ENCODE results near the gene EIF3K.
A peak's percentile ranks its signal among the peaks of the same experiment; 100 is the strongest.

Gene EIF3K

DNA sequence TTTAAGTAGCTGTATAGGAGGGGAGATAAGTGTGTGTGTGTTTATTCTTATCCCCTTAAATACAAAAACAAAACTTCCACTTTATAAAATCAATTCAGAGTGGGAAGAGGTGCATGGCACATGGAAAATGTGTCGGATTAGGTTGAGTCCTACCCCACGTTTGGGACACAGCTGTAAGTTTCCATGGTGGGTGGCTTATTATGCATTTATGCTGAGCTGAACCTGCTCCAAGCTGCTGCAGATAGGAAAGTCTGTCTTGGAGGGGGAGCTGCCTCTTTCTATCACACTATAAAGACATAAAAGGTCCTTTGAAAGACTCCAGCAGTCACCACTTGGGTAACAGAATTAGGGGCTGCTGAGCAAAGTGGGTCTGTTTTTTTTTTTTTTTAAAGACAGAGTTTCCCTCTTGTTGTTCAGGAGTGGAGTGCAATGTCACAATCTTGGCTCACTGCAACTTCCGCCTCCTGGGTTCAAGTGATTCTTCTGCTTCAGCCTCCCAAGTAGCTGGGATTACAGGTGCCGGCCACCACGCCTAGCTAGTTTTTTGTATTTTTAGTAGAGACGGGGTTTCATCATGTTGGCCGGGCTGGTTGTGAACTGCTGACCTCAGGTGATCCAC is 43.7 kb downstream of the EIF3K start:
- Mint-ChIP-seq H3K36me3 (ENCODE audit: low read depth) (peaks cover 41% of the 10 kb centered on the region), H3K27me3 (no peaks in the 10 kb centered on the region), H3K4me1 (ENCODE audit: low read depth) (peaks cover 79% of the 10 kb centered on the region), H3K4me3 (no peak overlapping the region), H3K27ac (peak overlapping the region; percentile 59), H3K9me3 (no peaks in the 10 kb centered on the region)
- intact Hi-C loops (cut with micrococcal nuclease): no loop called here

DNA sequence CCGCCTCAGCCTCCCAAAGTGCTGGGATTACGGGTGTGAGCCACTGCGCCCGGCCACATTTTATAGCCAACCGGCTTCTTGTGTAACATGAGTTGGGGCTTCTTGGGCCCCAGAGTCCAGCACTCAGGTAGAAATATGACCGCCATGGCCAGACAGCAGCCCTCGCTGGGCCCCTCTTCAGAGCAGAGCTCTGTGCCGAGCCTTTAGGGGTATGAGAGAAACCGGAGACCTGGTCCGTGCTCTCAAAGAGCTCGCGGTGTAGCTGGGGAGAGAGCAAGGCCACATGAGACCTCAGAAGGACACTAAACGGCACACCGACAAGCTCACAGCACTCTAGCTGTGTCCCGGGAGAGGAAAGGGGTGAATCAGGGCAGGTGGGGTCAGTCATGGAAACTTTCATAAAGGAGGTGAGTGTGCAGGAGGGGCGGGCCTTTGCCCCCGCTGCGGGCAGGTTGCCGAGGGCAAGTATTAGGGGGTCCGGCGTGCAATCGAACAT is 44.2 kb downstream of the EIF3K start:
- H3K36me3 Mint-ChIP-seq (ENCODE audit: low read depth): peaks cover 37% of the 10 kb centered on the region
- intact Hi-C loops (cut with micrococcal nuclease): no loop called here
- H3K9me3 Mint-ChIP-seq: no peaks in the 10 kb centered on the region
- H3K4me3 Mint-ChIP-seq: no peak overlapping the region
- H3K27me3 Mint-ChIP-seq: no peaks in the 10 kb centered on the region
- peak overlapping the region; percentile 59 for H3K27ac Mint-ChIP-seq
- H3K4me1 Mint-ChIP-seq (ENCODE audit: low read depth): peaks cover 79% of the 10 kb centered on the region

DNA sequence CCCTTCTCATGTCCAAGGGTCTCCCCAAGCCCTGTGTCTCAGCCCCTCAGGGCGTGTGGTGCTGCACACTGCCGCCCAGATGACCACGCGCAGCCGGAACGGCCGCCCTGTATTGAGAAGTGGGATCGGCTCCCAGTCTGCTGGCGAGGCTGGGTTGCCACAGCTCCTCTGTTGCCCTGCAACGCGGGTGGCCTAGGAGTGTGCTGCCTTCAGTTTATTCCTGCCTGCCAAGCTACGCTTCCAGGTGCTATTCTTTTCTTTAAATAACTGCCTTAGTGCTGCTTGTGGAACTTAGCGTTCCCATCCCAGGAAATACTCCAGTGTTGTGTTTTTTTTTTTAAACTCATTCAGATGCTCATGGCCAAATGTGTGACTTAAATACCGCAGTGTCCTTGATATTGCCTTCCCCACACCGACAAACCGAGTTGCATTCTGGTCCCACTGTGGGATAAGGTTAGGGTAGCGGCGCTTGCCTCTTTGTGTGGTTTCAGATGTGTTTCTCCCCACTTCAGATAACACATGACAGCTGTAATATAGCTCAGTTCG is 45.0 kb downstream of the EIF3K start:
- intact Hi-C loops (cut with micrococcal nuclease): no loop called here
- Mint-ChIP-seq H3K27me3 (no peaks in the 10 kb centered on the region), H3K4me3 (no peak overlapping the region), H3K9me3 (no peaks in the 10 kb centered on the region), H3K36me3 (ENCODE audit: low read depth) (peaks cover 41% of the 10 kb centered on the region), H3K27ac (peak overlapping the region; percentile 45), H3K4me1 (ENCODE audit: low read depth) (peaks cover 84% of the 10 kb centered on the region)

DNA sequence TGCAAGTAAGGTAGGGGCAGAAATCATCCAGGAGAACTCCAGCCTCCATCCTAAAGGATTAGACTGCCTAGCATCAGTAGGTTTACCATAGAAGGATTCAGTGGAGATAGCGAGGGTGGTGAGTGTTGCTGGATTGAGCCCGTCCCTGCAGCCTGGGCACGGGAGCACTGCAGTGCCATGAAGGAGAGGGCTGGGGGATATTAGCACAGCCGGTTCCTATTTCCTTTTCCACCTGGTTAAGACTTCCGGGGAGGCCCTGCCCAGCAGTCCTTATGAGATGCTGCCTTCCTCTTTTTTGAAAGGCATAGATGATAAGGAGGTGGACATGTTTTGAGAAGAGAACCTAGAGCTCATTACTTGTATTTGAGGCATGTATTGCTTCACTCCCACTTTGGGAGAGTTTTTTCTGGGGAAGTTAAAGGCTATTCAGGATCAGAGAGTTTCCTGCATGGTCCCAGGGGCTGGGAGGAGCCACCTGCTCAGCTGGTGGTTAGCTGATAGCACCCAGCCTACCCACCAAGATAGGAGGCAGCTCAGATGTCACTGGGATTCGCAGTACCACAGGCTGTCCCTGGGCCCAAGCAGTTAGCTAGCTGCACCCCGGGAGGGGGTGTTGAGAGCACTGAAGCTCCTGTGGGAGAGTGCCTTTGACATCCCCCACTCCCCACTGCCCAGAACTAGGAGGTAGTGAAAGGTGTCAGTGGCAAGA is 45.7 kb downstream of the EIF3K start:
- no peaks in the 10 kb centered on the region for H3K27me3 Mint-ChIP-seq
- no peak overlapping the region for H3K4me3 Mint-ChIP-seq
- H3K36me3 Mint-ChIP-seq (ENCODE audit: low read depth): peaks cover 45% of the 10 kb centered on the region
- intact Hi-C loops (cut with micrococcal nuclease): no loop called here
- peak overlapping the region; percentile 45 for H3K27ac Mint-ChIP-seq
- H3K9me3 Mint-ChIP-seq: no peaks in the 10 kb centered on the region
- H3K4me1 Mint-ChIP-seq (ENCODE audit: low read depth): peaks cover 90% of the 10 kb centered on the region

DNA sequence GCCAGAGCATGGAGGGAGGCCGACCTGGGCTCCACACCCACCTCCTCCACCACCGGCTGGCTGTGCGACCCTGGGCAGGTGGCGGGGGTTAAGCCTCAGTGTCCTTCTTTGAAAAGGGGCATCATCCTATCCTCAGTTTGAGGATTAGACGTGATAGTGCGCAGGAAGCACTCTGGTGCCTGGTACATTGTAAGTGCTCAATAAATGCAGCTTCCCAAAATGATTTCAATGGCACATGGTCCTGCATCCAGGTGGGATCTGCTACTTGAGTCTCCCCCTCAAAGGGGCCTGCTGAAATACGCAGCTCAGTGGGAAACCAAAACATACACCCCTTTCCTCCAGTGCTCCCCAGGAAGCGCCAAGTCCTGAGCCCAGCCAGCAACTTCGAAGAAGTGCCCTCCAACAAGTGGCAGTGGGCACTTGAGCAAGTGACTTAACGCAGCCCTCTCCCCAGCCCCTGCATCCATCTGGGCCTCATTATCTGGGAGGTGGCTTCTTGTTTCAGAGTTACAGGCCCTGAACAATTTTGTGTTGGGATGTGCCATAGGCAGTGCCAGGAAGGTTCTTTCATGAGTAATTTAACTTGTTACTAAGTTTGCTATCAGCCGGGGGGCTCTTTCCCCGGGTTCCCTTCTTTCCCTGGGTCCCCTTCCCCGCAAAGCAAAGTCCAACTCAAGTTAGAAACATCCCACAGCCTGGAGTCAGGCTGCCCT is 46.4 kb downstream of the EIF3K start:
- Mint-ChIP-seq H3K36me3 (ENCODE audit: low read depth) (peaks cover 47% of the 10 kb centered on the region), H3K9me3 (no peaks in the 10 kb centered on the region), H3K4me3 (no peak overlapping the region), H3K27me3 (no peaks in the 10 kb centered on the region), H3K4me1 (ENCODE audit: low read depth) (peaks cover 97% of the 10 kb centered on the region), H3K27ac (peak overlapping the region; percentile 84)
- intact Hi-C loops (cut with micrococcal nuclease): no loop called here

DNA sequence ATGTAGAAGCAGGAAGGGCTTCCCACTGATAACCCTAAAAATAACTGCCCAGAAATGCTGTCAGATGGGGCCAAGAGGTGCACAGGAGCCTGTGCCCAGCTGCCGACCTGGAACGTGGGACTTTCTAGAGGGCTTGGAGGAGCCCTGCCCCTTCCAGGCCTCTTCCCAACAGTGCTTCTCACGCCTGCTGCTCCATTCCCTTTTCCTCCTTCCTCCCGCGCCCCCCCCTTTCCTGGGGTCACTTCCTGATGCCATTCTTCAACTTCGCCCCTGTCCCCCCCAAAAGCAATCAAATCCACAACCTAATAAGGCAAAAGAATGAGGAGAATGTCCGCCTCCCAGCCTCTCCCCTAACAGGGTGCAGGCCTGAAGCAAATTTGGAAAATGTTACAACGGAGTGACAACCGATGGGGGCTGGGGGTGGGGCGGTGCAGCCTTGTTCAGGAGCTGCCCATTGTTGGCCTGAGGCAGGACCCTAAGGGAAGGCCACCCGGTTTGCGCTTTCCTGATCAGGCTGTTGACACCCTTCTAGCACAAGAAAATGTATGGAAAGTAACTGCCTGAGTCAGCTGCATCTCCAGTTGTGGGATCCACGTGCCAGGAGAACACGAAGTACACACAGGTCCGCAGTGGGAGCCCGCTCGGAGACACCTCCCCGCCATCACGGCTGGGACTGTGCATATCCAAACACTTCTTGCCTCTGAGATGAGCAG is 47.1 kb downstream of the EIF3K start:
- Mint-ChIP-seq H3K4me1 (ENCODE audit: low read depth) (peaks cover 97% of the 10 kb centered on the region), H3K36me3 (ENCODE audit: low read depth) (peaks cover 39% of the 10 kb centered on the region), H3K9me3 (no peaks in the 10 kb centered on the region), H3K27ac (peak overlapping the region; percentile 84), H3K4me3 (no peak overlapping the region), H3K27me3 (no peaks in the 10 kb centered on the region)
- intact Hi-C loops (cut with micrococcal nuclease): no loop called here

DNA sequence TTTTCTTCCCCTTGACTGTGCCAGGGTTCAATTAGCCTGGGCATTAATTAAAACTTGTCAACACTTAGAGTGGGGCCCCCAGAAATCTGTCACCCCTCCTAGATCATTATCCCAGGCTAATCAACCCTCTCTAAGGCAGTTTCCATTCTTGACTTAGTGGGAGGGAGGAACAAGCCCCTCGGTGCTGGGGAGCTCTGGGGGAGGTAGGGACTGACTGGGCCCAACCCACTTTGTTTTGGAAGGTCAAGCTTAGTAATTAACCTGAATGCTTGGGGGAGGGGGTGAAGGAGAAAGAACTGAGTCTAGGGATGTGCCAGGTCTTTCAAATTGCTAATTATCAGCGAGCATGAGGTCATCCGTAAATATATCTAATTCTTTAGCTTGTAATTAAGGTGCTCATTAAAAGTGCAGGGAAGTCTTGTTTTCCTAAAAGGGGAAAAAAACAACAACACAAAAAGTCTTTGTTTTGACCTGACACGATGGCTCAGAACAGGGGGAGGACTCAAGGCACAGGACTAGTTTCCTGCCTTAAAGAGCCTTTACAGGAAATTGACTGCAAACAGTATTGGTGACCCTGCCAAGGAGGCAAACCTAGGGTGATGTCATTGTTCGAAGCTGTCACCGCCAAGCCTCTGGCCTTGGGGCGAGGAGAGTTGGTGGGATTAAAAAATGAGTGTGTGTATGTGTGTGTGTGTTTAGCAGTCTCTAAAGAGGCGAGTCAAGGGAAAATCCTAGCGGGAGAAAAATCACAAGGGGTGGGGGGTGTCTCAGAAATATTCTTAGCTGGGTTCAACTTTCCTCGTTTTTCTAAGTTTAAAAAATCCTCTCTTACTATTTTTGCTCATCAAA is 47.9 kb downstream of the EIF3K start:
- Mint-ChIP-seq H3K36me3 (ENCODE audit: low read depth) (peaks cover 32% of the 10 kb centered on the region), H3K4me3 (peak overlapping the region; percentile 30), H3K4me1 (ENCODE audit: low read depth) (peaks cover 99% of the 10 kb centered on the region), H3K27me3 (no peaks in the 10 kb centered on the region), H3K27ac (peak overlapping the region; percentile 84), H3K9me3 (no peaks in the 10 kb centered on the region)
- intact Hi-C loops (cut with micrococcal nuclease): no loop called here

DNA sequence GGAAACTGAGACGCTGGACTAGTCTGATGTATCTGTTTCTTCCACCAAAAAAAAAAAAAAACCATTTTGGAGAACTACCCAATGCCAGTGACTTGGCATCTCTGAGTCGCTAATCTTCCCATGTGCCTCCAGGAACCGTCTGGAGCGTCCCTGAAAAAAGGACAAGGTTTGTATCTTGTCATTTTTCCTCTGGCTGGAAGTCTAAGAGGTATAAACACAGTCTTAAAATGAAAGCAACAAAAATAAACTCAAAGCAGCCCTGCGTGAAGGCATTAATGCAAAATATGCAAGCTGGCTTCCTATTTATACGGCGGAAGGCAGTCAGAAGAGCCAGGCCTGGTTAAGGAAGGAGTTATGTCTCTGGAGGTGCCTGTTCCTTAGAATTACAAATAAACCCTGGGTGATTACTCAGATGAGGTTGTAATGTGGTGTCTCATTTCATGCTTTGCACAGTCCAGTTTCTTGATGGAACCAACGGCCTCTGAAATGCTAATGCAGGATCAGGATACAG is 48.7 kb downstream of the EIF3K start:
- H3K4me1 Mint-ChIP-seq (ENCODE audit: low read depth): peaks cover 97% of the 10 kb centered on the region
- peaks cover 36% of the 10 kb centered on the region for H3K36me3 Mint-ChIP-seq (ENCODE audit: low read depth)
- no peak overlapping the region for H3K4me3 Mint-ChIP-seq
- intact Hi-C loops (cut with micrococcal nuclease): loop anchor here (2.0 kb wide), 1 partner anchor 15 kb away; no protein-coding TSS in a partner anchor
- no peaks in the 10 kb centered on the region for H3K9me3 Mint-ChIP-seq
- peak overlapping the region; percentile 84 for H3K27ac Mint-ChIP-seq
- H3K27me3 Mint-ChIP-seq: no peaks in the 10 kb centered on the region

DNA sequence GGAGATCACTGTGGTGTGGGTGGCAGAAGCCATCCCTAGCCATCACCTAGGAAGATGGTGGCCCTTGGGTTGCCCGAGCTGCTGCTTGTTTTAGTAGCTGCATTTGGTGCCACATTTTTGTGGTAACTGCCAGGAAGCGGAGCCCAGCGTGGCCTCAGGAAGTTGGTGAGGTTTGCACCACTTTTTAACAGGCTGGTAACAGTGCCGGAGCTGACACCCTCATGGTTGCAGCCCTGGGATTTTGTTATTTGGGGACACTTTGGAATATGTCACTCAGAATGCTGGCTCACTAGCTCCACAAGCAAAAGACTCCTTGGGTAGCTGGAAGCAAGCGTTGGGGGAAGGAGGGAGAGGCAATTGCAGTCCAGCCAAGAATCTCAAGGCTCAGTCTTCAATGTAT is 50.6 kb downstream of the EIF3K start:
- Mint-ChIP-seq H3K36me3 (ENCODE audit: low read depth) (peaks cover 28% of the 10 kb centered on the region), H3K27me3 (no peaks in the 10 kb centered on the region), H3K4me3 (no peak overlapping the region), H3K9me3 (no peaks in the 10 kb centered on the region), H3K27ac (peak overlapping the region; percentile 84), H3K4me1 (ENCODE audit: low read depth) (peaks cover 87% of the 10 kb centered on the region)
- intact Hi-C loops (cut with micrococcal nuclease): loop anchor here (2.0 kb wide), 1 partner anchor 17 kb away; no protein-coding TSS in a partner anchor

DNA sequence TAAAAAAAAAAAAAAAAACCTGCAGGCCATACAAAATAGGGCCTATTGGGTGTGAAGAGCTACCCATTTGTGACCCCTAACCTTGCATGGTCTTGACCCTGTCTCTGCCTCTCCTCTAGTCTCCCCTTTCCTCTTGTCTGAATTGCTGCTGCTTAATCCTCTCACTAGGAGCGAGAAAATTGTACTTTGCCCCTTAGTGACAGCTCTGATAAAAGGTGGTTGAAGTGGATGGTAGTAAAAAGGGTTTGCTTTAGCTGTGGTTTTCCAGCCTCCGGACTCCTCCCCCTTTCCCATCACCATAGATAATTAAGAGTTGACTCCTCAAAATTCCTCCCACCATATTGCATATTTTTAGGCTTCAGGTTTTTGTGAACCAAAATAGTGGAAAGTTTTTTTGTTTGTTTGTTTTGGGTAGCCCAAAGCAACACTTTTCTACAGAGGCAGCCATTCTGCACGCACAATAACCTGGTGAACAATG is 52.0 kb downstream of the EIF3K start:
- no peaks in the 10 kb centered on the region for H3K9me3 Mint-ChIP-seq
- no peak overlapping the region for H3K27ac Mint-ChIP-seq
- H3K36me3 Mint-ChIP-seq (ENCODE audit: low read depth): peaks cover 28% of the 10 kb centered on the region
- peaks cover 88% of the 10 kb centered on the region for H3K4me1 Mint-ChIP-seq (ENCODE audit: low read depth)
- intact Hi-C loops (cut with micrococcal nuclease): no loop called here
- no peak overlapping the region for H3K4me3 Mint-ChIP-seq
- no peaks in the 10 kb centered on the region for H3K27me3 Mint-ChIP-seq

DNA sequence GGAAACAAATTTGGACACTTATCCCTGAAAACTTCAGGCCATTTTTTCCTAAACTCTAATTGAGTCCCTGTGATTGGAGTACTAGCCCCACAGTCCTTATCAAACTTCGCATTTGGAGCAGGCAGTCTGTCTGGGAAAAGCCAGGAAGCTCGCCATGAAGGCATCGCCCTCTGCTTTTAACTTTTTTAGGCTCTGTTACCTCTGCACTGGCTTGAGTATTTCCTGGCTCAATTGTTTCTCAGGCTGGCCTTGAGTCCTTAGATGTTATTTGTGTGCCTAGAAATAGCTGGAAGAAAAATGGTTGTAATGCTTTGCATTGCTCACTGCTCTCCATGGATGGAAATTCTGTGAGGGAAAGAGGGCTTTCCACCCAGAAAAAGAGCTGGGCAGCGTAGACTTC is 52.7 kb downstream of the EIF3K start:
- Mint-ChIP-seq H3K27ac (no peak overlapping the region), H3K9me3 (no peaks in the 10 kb centered on the region), H3K4me1 (ENCODE audit: low read depth) (peaks cover 88% of the 10 kb centered on the region), H3K27me3 (no peaks in the 10 kb centered on the region), H3K4me3 (no peak overlapping the region), H3K36me3 (ENCODE audit: low read depth) (peaks cover 29% of the 10 kb centered on the region)
- intact Hi-C loops (cut with micrococcal nuclease): no loop called here

DNA sequence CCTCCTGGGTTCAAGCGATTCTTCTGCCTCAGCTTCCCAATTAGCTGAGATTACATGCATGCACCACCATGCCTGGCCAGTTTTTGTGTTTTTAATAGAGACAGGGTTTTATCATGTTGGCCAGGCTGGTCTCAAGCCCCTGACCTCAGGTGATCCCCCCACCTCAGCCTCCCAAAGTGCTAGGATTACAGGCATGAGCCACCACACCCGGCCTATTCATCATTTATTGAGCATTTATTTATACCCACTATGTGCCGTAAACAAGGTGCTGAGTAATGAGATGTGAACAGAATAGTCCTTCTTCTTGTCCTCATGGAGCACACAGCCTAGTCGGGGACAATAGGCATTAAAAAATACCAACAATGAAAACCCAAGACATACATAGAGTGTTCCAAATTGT is 54.0 kb downstream of the EIF3K start:
- H3K4me3 Mint-ChIP-seq: no peak overlapping the region
- peaks cover 88% of the 10 kb centered on the region for H3K4me1 Mint-ChIP-seq (ENCODE audit: low read depth)
- H3K27ac Mint-ChIP-seq: no peak overlapping the region
- no peaks in the 10 kb centered on the region for H3K9me3 Mint-ChIP-seq
- intact Hi-C loops (cut with micrococcal nuclease): no loop called here
- peaks cover 36% of the 10 kb centered on the region for H3K36me3 Mint-ChIP-seq (ENCODE audit: low read depth)
- no peaks in the 10 kb centered on the region for H3K27me3 Mint-ChIP-seq
